ENCODE measurements around the gene FBP1.
"Not testable (repeated sequence)": the region's sequence is repeated elsewhere in the genome, so short reads cannot be mapped to it uniquely, and the experiment has no call there.

Gene FBP1

DNA sequence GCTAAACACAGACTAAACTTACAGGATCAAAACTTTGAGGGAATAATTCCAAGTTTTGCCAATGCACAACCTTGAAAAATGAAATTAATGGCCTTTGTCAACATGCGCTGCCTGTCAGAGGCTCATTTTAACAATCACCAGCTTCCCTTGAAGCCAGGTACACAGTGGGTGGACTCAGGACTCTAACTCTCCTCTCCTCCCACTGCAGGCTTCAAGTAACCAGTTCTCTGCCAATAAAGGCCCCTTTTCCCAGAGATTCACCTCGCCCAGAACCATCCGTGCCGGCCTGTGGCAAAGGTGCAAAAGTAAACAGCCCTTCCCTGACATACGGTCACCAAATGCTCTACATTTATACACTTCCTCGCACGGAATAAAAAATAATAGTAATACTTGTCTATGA is 27.2 kb downstream of the FBP1 start:
- no peak for DNase-seq

DNA sequence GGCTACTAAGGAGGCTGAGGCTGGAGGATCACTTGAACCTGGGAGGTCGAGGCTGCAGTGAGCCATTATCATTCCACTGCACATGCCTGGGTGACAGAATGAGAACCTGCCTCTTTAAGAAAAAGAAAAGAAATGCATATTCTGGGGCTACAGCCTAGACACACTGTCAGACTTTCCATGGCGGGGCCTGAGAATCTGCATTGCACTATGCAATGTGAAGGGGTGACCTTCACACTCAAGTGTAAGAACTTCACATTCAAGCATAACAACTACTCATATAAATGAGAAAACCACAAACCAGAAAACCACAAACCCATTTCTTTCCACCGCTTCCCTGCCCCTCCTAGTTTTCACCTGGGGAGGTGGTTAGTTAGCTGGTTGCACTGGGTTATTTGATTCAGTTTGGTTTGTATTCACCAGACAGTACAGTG is 27.7 kb downstream of the FBP1 start:
- DNase-seq = peak in 1 of 2 donors; percentile 2

DNA sequence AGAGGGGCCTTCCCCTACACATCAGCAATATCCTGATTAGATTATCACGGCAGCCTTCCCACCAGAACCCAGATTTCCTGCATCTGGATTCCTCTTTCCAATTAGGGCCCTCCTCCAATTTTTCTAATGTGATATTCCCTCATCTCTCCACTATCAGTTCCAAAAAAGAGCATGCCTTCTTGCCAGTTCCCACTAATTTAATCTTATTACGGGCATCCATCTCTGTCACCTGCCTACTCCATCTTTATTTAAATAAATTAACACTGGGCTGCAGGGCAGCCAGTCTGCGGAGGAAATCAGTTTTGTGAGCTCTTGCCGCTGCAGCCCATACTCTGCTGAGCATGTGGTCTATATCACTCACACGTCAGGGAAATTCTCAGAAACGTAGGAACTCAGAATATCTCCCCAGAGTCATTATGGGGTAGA is 29.1 kb downstream of the FBP1 start:
- no peak for DNase-seq

DNA sequence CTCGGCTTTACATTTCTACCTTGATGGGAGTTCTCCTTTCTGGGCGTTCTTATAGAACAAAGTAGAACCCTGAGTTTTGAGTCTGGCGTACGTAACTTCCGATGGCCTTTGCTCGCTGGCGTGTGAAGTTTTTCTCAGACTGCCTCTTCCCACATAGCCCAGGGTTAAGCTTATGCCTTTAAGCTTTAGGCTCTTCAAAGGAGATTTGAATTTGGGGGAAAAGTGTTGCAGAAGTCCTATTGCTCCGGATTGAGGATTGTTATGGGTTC is 32.0 kb downstream of the FBP1 start:
- no peak for DNase-seq

DNA sequence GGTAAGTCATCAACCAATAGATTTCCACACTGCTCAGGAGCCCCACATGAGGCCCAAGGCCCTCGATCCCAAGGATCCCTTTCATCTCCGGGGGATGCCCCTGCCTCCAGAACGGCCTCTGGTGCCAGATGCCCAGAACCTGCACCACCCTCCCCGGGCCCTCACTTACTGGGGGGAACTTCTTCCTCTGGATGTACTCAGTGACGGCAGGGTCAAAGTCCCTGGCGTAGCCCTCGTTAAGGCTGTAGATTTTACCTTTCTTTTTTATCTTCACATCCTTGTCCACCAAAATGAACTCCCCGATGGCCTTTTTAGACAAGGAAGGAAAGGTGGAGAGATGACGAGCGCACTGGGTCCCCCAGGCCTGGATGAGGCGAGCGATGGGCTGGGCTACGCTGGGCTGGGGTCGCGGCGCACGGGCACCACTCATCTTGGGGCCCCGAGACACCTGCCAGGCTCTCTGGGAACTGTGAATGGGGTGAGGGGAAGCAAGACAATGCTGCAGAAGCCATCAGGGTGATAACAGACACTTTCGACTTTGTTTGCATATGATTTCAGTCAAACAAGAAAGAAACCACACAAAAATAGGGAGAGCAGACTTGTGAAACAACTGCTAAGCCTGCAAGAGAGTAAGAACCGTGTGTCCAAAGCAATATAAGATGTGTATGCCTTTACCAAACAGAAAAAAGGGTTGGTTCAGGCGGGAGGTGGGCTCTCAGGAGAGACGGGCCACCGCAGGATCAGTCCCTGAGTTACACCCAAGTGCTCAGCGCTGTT is 32.5 kb downstream of the FBP1 start:
- DNase-seq = no peak

DNA sequence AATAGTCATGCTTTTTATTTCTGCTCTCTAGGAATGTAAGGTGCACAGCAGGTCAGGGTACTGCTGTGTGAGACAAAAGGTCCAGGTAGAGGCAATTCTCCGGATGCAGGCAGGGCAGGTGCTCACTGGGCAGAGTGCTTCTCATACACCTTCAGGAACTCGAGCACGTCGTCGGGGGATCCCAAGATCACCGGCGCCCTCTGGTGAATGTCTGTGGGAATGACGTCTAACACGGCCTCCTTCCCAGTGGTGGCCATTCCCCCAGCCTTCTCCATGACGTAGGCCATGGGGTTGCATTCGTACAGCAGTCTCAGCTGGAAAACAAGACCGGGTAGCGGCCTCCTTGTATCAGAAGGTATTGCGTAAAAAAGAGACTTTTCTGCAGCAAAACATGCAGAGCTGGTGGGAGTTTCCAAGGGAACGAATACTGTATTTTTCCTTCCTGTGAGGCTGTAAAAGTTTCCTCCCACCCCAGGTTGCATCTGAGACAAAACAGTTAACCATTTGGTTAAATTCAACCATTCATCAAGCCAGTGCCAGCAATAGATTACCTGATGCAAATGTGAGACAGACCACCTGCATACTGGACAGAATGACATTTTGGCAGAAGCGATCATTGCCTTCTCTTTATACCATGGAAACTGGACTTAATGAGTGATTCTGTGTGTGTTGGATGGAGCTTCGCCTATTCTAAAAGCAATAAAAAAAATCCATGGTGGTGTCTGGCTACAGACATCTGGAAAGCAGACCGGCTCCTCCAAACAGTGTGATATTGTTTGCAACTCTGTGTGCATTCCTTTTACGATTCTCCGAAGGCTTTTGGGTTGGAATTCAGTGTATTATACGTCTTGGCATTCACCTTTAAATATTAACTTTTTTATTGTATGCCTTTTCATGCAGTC is 35.8 kb downstream of the FBP1 start:
- DNase-seq = peak; percentile 55 to 61

DNA sequence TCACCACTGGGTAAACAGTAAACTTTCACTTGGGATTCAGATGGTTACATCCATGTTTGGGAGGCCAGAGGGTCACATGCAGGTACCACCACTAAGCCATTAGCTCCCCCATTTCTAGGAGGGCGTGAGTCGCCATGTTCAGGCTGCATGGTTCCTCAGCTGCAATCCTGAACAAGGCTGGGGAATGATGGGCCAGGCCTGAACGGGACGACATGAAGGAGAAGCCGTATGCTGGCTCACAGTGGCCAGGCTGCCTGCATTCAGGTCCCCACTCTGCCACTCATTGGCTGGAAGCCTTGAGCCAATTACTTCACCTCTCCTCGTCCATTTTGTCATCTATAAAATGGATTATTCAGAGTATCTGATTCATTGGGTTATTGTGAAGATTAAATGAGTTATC is 36.7 kb downstream of the FBP1 start:
- no peak for DNase-seq

DNA sequence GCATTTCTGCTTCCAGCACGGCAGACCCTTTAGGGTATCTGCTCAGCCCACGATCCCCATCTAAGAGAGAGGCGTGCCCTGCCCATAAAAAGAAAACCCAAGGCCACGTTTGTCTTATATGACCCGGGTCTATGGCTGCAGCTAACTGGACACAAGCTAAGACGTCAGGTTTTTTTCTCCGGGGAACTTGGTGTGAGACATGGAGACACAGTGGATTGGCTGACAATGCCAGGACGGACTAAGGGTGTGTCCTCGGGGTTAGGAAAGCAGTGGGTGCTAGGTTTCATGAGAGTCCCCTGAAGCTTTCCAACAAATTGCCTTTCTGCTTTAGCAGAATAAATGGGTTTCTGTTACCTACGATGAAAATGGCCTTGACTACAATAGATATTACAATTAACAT is 38.6 kb downstream of the FBP1 start:
- DNase-seq = no peak

DNA sequence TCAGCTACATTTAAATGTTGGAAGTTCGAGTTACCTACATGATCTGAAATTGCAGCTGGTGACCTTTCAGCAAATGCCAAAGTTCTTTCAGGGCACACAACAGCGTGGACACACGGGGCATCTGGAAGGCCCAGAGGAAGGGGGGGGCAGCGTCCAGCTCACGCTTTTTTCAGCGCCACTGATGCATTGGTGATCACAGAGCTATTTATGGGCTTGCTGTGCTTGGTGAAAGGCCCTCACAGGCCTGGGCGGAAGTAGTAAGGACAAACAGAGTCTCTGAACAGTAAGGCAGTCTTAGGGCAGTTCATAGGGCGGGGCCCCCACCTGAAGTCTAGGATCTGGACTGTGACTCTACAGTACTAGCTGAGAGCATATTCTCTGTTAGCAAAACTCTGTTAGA is 39.1 kb downstream of the FBP1 start:
- DNase-seq = no peak

DNA sequence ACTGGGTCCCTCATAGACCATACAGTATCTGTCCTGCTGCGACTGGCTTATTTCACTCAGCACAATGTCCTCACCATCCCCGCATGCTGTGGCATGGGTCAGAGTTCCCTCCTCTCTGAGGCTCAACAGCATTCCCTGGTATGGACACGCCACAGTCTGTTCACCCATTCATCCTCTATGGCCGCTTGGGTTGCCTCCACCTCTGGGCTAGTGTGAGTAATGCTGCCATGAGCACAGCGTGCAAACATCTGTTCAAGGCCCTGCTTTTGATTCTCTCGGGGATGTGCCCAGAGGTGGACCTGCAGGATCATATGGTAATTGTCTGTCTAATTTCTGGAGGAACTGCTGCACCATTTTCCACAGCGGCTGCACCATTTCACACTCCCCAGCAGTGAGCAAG is 40.2 kb downstream of the FBP1 start:
- no peak for DNase-seq

DNA sequence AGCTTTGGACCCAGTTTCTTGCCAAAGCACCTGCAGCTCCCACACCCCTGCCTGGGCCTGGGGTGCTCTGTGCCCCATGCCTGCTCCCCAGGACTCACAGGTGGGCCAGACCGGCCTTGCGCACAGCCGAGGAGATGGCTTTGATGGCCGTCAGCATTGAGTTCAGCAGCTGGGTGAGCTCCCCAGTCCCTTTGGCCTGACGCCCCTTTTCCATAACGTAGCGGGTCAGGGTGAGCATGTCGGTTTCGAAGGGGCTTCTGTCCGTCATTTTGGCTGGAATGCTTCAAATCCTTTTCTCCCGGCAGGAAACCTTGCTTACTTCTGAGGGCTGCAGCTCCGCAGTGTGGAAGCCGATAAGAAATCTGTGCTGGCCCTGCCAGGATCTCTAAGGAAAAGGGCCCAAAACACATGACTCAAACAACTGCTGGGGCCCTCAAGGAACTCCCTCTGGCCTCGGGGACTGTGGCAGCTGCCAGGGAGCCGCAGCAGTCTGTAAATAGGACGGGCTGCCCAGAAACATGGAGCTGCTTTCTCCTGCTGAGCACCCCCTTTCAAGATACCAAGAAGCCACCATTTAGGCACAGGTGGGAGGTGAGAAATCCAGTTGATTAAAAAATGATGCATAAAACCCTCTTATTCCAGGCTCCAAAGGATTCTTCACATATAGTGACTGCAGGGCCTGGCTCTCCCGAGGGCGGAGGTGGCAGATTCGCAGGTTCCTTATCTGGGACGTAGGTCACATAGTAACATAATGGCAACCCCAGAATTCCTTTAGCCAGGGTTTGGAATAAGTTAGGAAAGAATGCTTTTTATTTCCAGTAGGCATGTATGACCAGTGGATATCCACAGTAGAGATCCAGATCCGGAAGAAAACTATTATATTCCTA is 45.6 kb downstream of the FBP1 start, which contains the start of gene FBP2:
Gene FBP2 (minus strand): TSS at position 366 of the 887 bp plus-strand sequence. CDS start 98 bp downstream, at position 268.
- DNase-seq = no peak

DNA sequence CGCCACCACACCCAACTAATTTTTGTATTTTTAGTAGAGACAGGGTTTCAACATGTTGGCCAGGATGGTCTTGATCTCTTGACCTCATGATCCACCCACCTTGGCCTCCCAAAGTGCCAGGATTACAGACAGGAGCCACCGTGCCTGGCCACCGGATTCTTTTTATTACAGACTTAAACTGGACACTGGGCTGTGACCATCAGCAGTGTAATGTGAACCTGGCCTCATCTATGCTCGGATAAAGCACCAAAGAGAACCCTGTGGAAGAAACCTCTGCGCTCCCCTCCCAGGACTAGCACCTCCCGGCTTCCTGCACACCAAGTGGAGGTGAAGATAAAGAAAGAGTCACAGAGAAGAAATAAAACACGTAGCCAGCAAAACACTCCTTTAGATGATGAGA is 46.6 kb downstream of the FBP1 start:
- not testable (repeated sequence) for DNase-seq

DNA sequence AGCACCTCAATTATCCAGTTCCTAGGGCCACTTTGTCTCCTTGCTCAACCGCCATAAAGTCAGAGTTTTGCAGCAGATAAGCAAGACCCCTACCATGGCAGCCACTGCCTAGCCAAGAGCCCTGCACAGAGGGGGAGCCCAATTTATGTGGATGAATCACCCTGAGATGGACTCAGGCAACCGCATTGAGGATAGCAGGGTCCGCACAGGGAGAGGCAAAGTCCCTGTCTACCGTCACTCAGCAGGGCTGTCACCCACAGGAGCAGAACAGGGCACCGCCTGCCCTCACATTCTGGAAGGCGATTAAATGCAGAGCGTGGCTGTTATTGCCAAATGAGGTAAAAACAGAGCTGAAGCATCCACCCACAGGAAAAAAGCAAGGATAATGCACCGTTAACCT is 47.4 kb downstream of the FBP1 start:
- DNase-seq = no peak

DNA sequence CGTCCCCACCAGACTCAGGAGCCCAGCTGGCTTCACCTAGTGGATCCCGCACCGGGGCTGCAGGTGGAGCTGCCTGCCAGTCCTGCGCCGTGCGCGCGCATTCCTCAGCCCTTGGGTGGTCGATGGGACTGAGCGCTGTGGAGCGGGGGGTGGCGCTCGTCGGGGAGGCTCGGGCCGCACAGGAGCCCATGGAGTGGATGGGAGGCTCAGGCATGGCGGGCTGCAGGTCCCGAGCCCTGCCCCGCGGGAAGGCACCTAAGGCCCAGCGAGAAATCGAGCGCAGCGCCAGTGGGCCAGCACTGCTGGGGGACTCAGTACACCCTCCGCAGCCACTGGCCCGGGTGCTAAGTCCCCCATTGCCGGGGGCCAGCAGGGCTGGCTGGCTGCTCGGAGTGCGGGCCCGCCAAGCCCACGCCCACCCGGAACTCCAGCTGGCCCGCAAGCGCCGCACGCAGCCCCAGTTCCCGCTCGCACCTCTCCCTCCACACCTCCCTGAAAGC is 48.2 kb downstream of the FBP1 start:
- not testable (repeated sequence) for DNase-seq

DNA sequence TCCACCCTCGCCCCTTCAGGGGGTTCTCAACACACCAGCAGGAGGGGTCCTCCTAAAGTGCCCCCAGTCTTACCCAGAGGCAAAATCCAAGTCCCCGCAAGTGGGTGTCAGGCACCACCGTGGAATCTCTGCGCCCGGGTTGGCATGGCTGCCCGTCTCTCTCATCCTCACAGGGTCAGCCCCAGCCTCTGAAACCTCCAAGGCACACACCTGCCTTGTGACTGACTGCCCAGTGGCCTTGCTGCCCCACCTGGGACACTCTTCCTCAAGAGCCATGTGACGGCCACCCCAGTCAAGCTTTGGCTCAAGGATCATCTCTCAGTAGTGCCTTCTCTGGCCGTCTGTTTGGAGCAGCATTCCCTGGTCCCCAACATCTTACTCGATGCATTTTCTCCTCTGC is 50.6 kb downstream of the FBP1 start:
- DNase-seq = no peak

DNA sequence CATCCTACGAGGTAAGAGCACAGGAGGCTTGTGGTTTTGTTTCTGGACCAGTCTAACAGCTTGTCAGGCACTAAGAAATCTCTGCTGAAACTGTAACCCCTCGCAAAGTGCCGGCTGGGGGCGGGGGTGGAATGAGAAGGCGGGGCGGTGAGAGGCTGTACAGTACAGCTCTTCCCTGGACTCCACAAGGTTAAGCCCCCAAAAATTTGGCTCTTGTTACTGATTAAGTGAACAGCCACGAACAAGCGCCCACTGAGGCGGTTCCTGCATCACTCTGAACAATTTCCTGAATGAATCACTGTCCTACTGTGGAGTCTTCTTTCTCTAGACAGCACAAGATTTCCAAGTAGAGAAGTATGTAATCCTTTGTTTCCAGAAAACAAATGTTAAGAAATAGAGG is 52.5 kb downstream of the FBP1 start:
- no peak for DNase-seq

DNA sequence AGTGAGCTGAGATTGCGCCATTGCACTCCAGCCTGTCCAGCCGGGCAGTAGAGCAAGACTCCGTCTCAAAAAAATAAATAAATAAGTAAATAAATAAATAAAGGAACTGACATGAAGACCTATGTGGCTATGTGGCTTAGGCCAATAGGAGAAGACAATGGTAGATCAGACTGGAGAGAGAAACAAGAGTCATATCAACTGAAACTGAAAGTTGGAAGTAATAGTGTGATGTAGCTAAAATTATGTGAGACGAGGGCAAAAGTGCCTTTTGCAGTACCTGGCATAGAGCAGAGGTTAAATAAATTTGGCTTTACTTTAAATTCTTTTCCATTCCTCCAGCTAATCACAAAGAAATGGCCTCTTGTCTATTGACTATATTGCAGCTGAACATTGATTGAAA is 53.0 kb downstream of the FBP1 start:
- no peak for DNase-seq

DNA sequence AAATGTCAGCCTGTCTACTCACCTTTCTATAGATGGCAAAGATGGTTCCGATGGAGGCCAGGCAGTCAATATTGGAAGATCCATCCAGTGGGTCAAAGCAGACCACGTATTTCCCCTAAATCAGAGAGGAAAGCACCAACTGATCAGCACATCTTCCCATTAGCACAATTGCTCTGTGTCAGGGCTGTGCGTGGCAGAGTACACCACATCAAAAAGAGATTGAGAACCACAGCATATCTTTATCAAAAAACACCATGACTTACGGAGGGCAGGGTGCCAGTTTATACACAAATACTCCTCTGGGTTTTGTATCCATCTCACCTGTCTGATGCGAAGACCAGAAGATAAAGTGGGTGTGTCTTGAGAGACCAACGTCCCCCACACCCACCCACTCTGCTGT is 54.8 kb downstream of the FBP1 start:
- DNase-seq = peak in 1 of 2 donors; percentile 22

DNA sequence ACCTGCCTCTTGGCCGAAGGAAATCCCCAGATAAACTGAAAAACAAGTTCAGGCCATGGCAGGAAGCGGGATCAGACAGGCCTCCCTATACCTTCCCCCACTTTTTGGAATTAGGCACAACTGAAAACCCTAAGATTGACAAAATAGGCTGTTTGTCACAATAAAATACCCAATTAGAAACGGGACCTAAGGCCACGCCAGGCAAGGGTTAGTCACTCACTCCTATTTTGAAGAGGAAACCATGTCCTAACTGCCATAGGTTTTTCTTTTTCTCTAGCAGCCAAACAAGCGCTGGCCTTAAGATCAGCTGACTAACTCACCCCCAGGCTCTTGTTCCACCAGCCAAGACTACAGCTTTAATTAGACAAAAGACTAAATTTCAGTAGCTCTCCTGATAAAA is 57.6 kb downstream of the FBP1 start:
- DNase-seq = no peak

DNA sequence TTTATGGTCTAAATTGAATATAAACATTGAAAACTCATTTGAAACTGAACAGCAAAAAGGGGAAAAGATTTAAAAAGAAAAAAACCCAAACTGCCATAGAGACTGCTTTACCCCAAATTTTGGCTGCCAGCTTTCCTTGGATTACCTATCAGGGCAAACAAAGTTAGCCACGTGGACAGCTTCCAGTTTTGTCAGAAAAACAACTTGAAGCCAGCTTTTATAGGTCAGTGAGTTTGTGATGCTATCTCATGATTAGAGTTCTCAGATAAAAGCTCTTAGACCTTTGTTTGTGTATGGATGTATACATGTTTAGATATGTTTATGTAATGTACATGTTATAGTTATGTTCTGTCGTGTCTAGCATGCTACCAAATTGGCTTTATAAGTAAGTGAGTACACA is 61.7 kb downstream of the FBP1 start:
- no peak for DNase-seq

DNA sequence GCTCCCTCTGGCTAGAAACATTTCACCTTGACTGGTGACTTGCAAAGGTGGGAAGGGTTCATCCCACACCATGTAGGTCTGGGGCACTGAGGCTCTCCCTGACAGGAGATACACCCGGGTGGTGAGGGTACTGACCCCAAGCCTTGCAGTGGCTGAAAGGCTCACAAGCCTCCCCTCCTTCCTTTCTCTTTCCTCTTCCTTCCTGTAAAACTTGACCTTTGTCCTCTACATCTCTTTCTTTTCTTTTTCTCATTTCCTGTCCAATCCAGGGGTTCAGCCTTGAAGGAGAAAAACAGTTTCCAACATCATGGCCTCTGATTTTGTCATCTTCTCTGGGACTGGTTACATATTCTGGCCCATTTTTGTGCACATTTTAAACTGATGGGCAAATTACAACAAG is 62.3 kb downstream of the FBP1 start:
- no peak for DNase-seq

DNA sequence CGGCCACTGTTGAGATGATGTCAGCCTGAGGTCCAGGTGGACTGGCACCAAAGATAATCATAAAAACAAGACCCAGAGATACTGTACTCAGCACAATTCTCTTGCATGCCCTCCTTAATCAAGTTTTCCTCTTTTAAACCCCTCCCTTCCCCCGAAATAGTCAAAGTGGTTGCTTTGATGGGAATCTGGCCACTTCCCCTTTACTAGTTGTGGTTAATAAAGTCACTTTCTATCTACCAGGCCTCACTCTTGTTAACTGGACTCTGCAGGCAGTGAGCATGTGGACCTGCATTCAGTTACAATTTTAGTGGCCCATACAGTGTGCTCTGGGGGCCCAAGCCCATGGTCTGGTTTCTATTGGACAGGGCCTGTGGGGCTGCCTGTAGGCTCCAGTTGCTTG is 63.2 kb downstream of the FBP1 start:
- no peak for DNase-seq

Measured in CD4-positive, alpha-beta T cell treated with Interleukin-4 for 1 hour (primary cell).